HepG2 (cell line): Measurements from ENCODE around the gene BBOF1. TPM values are rescaled to one million over a fixed set of nuclear protein-coding genes. Genes with fewer than 3 reads are reported as not detected.

Experiments used
- ETV5 ChIP-seq: IDR thresholded peaks from 2 replicates; pipeline ENCODE4 v1.6.1; 2018; ENCODE audit warnings: missing biosample characterization, missing genetic modification reagents, inconsistent platforms, borderline replicate concordance
- GZF1 ChIP-seq: sonication (generic); formaldehyde crosslinking; IDR thresholded peaks from 2 replicates; pipeline ENCODE4 v1.5.1; 2020; ENCODE audit warnings: mild to moderate bottlenecking, missing genetic modification reagents
- MAFG ChIP-seq: sonication (generic); formaldehyde crosslinking; IDR thresholded peaks from 2 replicates; pipeline ENCODE4 v1.5.1; 2020; ENCODE audit warnings: mild to moderate bottlenecking, missing genetic modification reagents
- MED13 ChIP-seq: sonication (generic); formaldehyde crosslinking; IDR thresholded peaks from 2 replicates; pipeline ENCODE4 v1.5.0; 2020; ENCODE audit warnings: missing genetic modification reagents
- SALL1 ChIP-seq: sonication (generic); formaldehyde crosslinking; IDR thresholded peaks from 2 replicates; pipeline ENCODE4 v1.8.0; 2022; ENCODE audit warnings: mild to moderate bottlenecking, missing genetic modification reagents
- SIN3A ChIP-seq: IDR thresholded peaks from 2 replicates; pipeline ENCODE4 v1.6.1; 2011; ENCODE audit warnings: low read depth, mild to moderate bottlenecking, control low read depth, low read length, borderline replicate concordance
- SMYD3 ChIP-seq: sonication (generic); formaldehyde crosslinking; IDR thresholded peaks from 2 replicates; pipeline ENCODE4 v1.8.1; 2023; ENCODE audit warnings: mild to moderate bottlenecking, missing genetic modification reagents
- TARDBP ChIP-seq: sonication (generic); formaldehyde crosslinking; IDR thresholded peaks from 2 replicates; pipeline ENCODE4 v1.8.0; 2022; ENCODE audit warnings: mild to moderate bottlenecking, missing genetic modification reagents
- ZNF256 ChIP-seq: sonication (generic); formaldehyde crosslinking; conservative IDR thresholded peaks from 2 replicates; pipeline ENCODE4 v1.4.0; 2020; ENCODE audit warnings: missing genetic modification reagents
- ZNF292 ChIP-seq: sonication (generic); formaldehyde crosslinking; IDR thresholded peaks from 2 replicates; pipeline ENCODE4 v1.8.1; 2022; ENCODE audit warnings: mild to moderate bottlenecking, low read depth, missing genetic modification reagents, borderline replicate concordance
- ZNF782 ChIP-seq: sonication (generic); formaldehyde crosslinking; IDR thresholded peaks from 2 replicates; pipeline ENCODE4 v1.4.0; 2020; ENCODE audit warnings: missing genetic modification reagents, mild to moderate bottlenecking, borderline replicate concordance
- polyA plus RNA-seq, 8 experiments: library from polyadenylated mRNA; depleted of rRNA in 3 of 8; stranded (reverse) in 7 of 8; unstranded in 1 of 8; fragments of >200 nt; fragmentation: Illumina TruSeq in 4 of 8; extraction: Trizol in 4 of 8; gene quantifications; 2 replicates each; pipeline versions ENCODE4 v1.2.1 to v1.2.3, GENCODE V29; 2011 to 2016; ENCODE audit warnings: low read depth in 4 of 8, missing spikeins in 1 of 8, mixed read lengths in 1 of 8; ENCODE audit not compliant: insufficient read depth in 1 of 8
- total RNA-seq, 5 experiments: library from RNA; depleted of rRNA; stranded (reverse); fragments of >200 nt; fragmentation: Illumina TruSeq; extraction: Trizol; gene quantifications; 2 replicates each; pipeline ENCODE4 v1.2.3, GENCODE V29; 2016; ENCODE audit warnings: low read depth in 1 of 5
- TF ChIP-seq, protein P1 (sequence below): sonication (generic); formaldehyde crosslinking; IDR thresholded peaks from 2 replicates; pipeline ENCODE4 v1.5.1; 2020; ENCODE audit warnings: mild to moderate bottlenecking, missing genetic modification reagents
- TF ChIP-seq, protein P2 (sequence below): IDR thresholded peaks from 2 replicates; pipeline ENCODE4 v1.6.1; 2012; ENCODE audit warnings: inconsistent platforms
- TF ChIP-seq, protein P3 (sequence below): sonication (generic); formaldehyde crosslinking; IDR thresholded peaks from 2 replicates; pipeline ENCODE4 v1.5.1; 2020; ENCODE audit warnings: mild to moderate bottlenecking, missing genetic modification reagents, borderline replicate concordance
- TF ChIP-seq, protein P4 (sequence below): sonication (generic); formaldehyde crosslinking; IDR thresholded peaks from 2 replicates; pipeline ENCODE4 v1.4.0; 2020; ENCODE audit warnings: missing genetic modification reagents

Gene BBOF1
- total and polyA plus RNA-seq, 2 of the 13 experiments (the other 11 are each of a cell fraction or from before 2014, with no cell fraction given), result 1.6 to 2.3 TPM

DNA sequence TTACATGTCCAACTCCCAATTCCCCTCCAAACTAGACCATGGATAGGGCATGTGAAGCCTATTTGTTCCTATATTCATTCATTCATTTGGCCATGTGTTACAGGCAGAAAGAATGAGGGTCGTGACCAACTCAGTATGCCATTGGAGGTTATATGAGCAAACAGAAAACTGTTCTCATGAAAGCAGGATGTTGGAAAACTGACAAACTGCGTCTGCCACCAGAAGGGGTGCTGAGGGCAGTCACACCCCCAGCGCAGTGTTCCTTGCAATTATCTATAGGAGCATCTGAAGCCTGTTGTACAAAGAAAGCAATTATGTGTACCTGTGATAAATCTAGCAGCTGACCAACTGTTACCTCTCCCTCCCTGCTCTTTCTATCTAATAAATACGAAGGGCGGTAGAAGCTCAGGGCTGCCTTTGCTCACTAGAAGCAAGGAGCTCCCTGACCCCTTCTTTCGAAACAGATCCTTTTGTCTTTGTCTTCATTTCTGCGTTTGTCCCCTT lies 21.2 kb upstream of the BBOF1 start (continued):
- TF ChIP-seq, protein P1, sequence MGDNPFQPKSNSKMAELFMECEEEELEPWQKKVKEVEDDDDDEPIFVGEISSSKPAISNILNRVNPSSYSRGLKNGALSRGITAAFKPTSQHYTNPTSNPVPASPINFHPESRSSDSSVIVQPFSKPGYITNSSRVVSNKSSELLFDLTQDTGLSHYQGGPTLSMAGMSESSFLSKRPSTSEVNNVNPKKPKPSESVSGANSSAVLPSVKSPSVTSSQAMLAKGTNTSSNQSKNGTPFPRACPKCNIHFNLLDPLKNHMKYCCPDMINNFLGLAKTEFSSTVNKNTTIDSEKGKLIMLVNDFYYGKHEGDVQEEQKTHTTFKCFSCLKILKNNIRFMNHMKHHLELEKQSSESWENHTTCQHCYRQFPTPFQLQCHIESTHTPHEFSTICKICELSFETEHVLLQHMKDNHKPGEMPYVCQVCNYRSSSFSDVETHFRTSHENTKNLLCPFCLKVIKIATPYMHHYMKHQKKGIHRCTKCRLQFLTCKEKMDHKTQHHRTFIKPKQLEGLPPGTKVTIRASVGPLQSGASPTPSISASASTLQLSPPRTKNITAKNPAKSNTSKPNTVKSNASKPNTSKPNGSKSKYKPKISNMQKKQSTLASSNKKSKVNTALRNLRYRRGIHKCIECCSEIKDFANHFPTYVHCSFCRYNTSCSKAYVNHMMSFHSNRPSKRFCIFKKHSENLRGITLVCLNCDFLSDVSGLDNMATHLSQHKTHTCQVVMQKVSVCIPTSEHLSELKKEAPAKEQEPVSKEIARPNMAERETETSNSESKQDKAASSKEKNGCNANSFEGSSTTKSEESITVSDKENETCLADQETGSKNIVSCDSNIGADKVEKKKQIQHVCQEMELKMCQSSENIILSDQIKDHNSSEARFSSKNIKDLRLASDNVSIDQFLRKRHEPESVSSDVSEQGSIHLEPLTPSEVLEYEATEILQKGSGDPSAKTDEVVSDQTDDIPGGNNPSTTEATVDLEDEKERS (CRISPR knock-in tag), result 0 out of 2 replicates have a peak, but pooled peaks have one; percentile 41
- TF ChIP-seq TARDBP (peak; percentile 53; the same call in 1 of the 2 replicates), SALL1 (CRISPR knock-in tag) (peak; percentile 34; the same call in 1 of the 2 replicates), ZNF256 (CRISPR knock-in tag) (no peak), SMYD3 (CRISPR knock-in tag) (peak; percentile 59; the same call in 1 of the 2 replicates), MAFG (CRISPR knock-in tag) (no peak), MED13 (CRISPR knock-in tag) (0 out of 2 replicates have a peak, but pooled peaks have one; percentile 26), ZNF782 (CRISPR knock-in tag) (no peak), SIN3A (0 out of 2 replicates have a peak, but pooled peaks have one; percentile 22), ETV5 (peak; percentile 30; the same call in 1 of the 2 replicates), GZF1 (CRISPR knock-in tag) (0 out of 2 replicates have a peak, but pooled peaks have one; percentile 36), ZNF292 (CRISPR knock-in tag) (peak; percentile 53; the same call in 1 of the 2 replicates)
- TF ChIP-seq, protein P2, sequence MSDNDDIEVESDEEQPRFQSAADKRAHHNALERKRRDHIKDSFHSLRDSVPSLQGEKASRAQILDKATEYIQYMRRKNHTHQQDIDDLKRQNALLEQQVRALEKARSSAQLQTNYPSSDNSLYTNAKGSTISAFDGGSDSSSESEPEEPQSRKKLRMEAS, result peak; percentile 53; the same call in 1 of the 2 replicates
- TF ChIP-seq, protein P3, sequence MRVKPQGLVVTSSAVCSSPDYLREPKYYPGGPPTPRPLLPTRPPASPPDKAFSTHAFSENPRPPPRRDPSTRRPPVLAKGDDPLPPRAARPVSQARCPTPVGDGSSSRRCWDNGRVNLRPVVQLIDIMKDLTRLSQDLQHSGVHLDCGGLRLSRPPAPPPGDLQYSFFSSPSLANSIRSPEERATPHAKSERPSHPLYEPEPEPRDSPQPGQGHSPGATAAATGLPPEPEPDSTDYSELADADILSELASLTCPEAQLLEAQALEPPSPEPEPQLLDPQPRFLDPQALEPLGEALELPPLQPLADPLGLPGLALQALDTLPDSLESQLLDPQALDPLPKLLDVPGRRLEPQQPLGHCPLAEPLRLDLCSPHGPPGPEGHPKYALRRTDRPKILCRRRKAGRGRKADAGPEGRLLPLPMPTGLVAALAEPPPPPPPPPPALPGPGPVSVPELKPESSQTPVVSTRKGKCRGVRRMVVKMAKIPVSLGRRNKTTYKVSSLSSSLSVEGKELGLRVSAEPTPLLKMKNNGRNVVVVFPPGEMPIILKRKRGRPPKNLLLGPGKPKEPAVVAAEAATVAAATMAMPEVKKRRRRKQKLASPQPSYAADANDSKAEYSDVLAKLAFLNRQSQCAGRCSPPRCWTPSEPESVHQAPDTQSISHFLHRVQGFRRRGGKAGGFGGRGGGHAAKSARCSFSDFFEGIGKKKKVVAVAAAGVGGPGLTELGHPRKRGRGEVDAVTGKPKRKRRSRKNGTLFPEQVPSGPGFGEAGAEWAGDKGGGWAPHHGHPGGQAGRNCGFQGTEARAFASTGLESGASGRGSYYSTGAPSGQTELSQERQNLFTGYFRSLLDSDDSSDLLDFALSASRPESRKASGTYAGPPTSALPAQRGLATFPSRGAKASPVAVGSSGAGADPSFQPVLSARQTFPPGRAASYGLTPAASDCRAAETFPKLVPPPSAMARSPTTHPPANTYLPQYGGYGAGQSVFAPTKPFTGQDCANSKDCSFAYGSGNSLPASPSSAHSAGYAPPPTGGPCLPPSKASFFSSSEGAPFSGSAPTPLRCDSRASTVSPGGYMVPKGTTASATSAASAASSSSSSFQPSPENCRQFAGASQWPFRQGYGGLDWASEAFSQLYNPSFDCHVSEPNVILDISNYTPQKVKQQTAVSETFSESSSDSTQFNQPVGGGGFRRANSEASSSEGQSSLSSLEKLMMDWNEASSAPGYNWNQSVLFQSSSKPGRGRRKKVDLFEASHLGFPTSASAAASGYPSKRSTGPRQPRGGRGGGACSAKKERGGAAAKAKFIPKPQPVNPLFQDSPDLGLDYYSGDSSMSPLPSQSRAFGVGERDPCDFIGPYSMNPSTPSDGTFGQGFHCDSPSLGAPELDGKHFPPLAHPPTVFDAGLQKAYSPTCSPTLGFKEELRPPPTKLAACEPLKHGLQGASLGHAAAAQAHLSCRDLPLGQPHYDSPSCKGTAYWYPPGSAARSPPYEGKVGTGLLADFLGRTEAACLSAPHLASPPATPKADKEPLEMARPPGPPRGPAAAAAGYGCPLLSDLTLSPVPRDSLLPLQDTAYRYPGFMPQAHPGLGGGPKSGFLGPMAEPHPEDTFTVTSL (CRISPR knock-in tag), result 0 out of 2 replicates have a peak, but pooled peaks have one; percentile 10
- TF ChIP-seq, protein P4, sequence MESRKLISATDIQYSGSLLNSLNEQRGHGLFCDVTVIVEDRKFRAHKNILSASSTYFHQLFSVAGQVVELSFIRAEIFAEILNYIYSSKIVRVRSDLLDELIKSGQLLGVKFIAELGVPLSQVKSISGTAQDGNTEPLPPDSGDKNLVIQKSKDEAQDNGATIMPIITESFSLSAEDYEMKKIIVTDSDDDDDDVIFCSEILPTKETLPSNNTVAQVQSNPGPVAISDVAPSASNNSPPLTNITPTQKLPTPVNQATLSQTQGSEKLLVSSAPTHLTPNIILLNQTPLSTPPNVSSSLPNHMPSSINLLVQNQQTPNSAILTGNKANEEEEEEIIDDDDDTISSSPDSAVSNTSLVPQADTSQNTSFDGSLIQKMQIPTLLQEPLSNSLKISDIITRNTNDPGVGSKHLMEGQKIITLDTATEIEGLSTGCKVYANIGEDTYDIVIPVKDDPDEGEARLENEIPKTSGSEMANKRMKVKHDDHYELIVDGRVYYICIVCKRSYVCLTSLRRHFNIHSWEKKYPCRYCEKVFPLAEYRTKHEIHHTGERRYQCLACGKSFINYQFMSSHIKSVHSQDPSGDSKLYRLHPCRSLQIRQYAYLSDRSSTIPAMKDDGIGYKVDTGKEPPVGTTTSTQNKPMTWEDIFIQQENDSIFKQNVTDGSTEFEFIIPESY, result 0 out of 2 replicates have a peak, but pooled peaks have one; percentile 45
